ENCODE measurements around the gene PHAF1. TPM values are rescaled to one million over a fixed set of nuclear protein-coding genes. Genes with fewer than 3 reads are reported as not detected.
A peak's percentile ranks its signal among the peaks of the same experiment; 100 is the strongest.

PHAF1 gene
- total and polyA plus RNA-seq, 2 of the 8 experiments (the other 6 are each of a cell fraction or from before 2014, with no cell fraction given): 18.6 to 26.4 TPM

- TF ChIP-seq BRCA1 (IDR thresholded peaks at IDR 0.05; ENCODE audit: low read depth, low read length) (no peak), JUND (IDR thresholded peaks at IDR 0.05; ENCODE audit: low read length) (no peak), RNF2 (IDR thresholded peaks at IDR 0.05; ENCODE audit: borderline replicate concordance, low read depth, low read length, missing control alignments, poor library complexity, severe bottlenecking) (peak; percentile 37), SUZ12 (IDR thresholded peaks at IDR 0.05; ENCODE audit: low read length) (peak; percentile 79), CHD1 (IDR thresholded peaks at IDR 0.05; ENCODE audit: low read depth, low read length) (no peak), CREB1 (IDR thresholded peaks at IDR 0.05) (no peak), EGR1 (IDR thresholded peaks at IDR 0.05; ENCODE audit: borderline replicate concordance, low read depth, low read length) (no peak), SIN3A (conservative IDR thresholded peaks at IDR 0.05 in 1 of 2, IDR thresholded peaks at IDR 0.05 in 1 of 2; ENCODE audit: low read depth in 1 of 2, low read length in 2 of 2) (0 out of 4 replicates have a peak, but pooled peaks of 1 of the 2 experiments have one; percentile 21), SP1 (IDR thresholded peaks at IDR 0.05; ENCODE audit: low read depth, low read length) (no peak), PHF8 (conservative IDR thresholded peaks at IDR 0.05; ENCODE audit: low read depth, low read length) (no peak), BCL11A (IDR thresholded peaks at IDR 0.05; ENCODE audit: low read depth in 2 of 2, low read length in 2 of 2) (no peak), CTCF (IDR thresholded peaks at IDR 0.05; ENCODE audit: control extremely low read depth in 1 of 3, insufficient read depth in 1 of 3, low read depth in 1 of 3, low read length in 3 of 3) (no peak)
Measured at GRCh38 chr16:67170949-67171649, 61.4 kb downstream of the PHAF1 start (continued).

Data from H1 (cell line).